Dermis blood vessel endothelial cell (primary cell): ENCODE measurements around the gene CNKSR3. TPM values are rescaled to one million over a fixed set of nuclear protein-coding genes. Genes with fewer than 3 reads are reported as not detected.

ENCODE experiments used
- DNase-seq: peaks from one replicate; pipeline ENCODE4 v3.0.0; 2010
- total RNA-seq: library from RNA; depleted of rRNA; stranded (reverse); fragments of >200 nt; gene quantifications from 2 replicates; pipeline ENCODE4 v1.2.3, GENCODE V29; 2014

The CNKSR3 gene
- total RNA-seq, 1 donor from 2014 or later, result 12.1 TPM

GRCh38 chr6:154478021-154478700 lies 32.3 kb downstream of the CNKSR3 start:
- no peak for DNase-seq

- DNase-seq, result no peak
These were observed 34.0 kb downstream of the CNKSR3 start for GRCh38 chr6:154476494-154476893.

- DNase-seq, result peak; percentile 88
These were observed 35.6 kb downstream of the CNKSR3 start for GRCh38 chr6:154474648-154475428.

DNA sequence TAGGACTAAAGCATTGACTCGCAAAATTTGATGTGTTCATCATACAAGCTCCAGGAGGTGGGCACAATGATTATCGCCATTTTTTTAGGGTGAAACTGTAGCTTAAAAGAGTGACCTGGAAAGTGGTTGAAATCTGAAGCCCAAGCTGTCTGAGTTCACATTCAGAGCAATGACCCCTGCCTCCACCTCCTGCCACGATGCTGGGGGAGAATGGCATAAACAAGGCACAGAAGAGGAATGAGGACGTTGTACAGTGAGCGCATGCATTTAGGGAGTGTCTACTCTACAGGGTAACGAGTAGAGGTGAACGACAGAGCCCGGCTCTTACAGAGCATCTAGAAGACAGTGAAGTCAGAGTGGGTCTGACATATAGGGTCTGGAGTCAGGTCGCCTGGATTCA lies 37.2 kb downstream of the CNKSR3 start:
- DNase-seq, result no peak

DNA sequence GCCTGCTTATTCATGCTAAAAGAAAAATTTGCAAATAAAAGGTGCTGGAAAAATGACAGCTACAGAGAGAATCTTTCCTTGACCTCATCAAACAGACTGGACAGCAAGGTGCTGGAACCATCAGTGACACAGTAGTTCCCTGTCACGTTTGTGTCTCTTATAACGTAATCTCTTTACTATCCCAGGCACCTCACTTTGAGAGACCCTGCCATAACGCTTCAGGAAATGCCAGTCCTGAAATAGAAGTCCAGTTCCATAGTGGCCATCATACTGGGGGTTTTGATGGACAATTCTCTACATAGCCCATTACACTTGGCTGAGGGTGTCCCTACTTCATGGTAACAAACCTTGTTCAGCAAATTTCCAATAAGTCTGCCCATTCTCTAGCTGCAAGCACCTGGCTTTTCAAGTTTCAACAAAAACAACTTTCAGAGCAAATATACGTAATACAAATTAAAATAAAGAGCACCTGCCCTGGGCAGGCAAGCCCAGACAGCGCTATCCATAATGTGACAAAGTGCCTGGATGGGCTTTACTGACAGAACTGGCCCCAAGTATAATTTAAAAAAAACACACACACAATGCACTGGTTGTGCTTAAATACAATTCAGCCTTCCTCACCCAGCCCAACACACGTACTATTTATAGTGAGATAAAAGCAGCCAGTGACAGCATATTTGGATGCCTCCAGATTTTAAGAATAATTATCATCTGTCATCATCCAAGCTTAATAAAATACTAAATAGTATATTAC lies 38.7 kb downstream of the CNKSR3 start:
- no peak for DNase-seq

- no peak for DNase-seq
These were observed 41.1 kb downstream of the CNKSR3 start for GRCh38 chr6:154469306-154469935.

- no peak for DNase-seq
These were observed 41.7 kb downstream of the CNKSR3 start for GRCh38 chr6:154468760-154469159.

GRCh38 chr6:154466971-154467679 lies 43.4 kb downstream of the CNKSR3 start:
- DNase-seq, result no peak

- DNase-seq, result no peak
These were observed 44.3 kb downstream of the CNKSR3 start for GRCh38 chr6:154466139-154466538.

DNA sequence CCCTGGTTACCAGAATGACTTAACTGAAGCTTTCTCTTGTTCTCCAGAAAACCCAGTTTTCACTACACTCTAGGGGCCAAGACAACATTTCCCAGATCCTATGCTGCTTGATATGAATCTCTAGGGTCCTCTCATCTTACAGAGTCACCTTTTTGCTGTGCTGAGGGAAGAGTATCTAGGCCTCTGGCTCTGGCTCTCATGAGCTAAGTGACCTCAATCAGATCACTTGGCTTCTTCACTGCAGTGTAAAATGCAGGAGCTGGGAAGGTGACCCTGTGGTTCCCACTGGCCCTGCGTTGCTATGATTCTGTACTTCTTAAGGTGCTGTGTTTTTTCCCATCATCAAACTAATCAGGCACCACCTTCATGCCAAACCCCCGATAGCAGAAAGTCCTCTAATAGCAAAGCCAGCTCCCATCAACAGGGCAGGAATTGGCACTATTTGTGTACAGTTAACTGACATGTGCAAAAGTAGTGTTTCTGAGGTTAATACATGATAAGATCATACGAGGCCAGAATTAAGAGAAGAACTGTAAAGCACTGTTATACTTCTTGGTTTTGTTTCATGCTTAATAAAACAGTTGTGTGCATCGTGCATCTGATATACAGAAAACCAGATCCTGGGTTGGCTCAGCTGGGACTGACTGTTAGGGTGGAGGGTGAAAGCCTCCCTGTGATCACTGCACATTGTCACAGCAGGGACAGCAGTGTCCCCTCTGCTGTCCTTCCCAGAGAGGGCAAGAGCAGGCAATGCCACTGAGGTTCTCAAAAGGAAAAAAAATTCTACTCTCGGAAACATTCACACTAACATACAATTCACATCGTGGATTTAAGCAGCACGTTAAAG lies 46.7 kb downstream of the CNKSR3 start:
- DNase-seq, result no peak

DNA sequence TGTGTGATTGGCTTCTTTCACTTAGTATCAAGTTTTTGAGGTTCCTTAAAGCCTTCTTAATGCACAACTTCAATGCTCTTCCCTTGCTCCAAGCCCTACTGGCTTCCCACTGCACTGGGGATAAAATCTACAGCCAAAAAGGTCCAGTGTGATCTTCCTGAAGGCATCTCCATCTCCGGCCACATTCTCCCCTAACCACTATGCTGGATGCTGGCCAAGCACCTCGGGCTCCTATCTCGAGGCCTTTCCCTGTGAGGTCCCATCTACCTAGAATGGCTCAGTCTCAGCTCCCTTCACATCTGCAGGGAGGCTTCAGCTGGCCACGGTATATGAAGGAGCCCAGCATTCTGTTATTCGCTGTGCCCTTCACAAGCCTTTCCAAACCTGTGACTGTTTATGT lies 48.1 kb downstream of the CNKSR3 start:
- DNase-seq, result no peak

GRCh38 chr6:154461348-154461747 lies 49.1 kb downstream of the CNKSR3 start:
- no peak for DNase-seq

DNA sequence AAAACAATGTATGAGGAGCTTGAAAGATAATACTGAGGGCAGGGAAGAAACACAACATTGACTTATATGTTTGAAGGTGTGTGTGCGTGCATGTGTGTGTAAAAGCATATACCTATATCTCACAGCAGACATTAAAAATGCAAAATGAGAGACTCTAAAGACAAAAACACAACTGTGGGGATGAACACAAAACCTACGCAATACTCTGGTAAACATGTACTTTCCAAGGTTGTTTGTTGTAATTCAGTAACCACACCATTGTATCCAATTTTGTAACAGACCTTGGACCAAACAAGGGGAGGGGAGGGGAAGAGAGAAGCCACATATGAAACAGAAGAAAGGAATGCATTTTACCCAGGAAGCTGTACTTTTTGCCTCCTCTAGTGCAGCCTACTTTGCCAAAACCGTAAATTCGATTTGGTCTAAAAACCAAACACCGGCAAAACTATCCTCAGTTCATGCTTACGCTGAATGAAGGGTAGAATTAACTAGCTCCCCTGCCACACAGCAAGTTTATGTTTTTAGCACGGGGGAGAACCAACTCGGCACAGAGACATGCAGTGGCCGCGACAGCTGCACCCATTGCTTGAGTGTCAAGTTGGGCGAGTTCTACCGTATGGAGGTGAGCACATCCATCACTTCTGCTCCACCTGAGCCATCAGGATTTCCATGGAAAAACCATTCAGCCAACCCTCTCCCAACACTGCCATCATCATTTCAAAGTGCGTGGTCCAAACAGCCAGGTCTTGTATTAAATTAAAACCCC lies 50.0 kb downstream of the CNKSR3 start:
- no peak for DNase-seq

GRCh38 chr6:154459513-154459912 lies 51.0 kb downstream of the CNKSR3 start:
- no peak for DNase-seq

DNA sequence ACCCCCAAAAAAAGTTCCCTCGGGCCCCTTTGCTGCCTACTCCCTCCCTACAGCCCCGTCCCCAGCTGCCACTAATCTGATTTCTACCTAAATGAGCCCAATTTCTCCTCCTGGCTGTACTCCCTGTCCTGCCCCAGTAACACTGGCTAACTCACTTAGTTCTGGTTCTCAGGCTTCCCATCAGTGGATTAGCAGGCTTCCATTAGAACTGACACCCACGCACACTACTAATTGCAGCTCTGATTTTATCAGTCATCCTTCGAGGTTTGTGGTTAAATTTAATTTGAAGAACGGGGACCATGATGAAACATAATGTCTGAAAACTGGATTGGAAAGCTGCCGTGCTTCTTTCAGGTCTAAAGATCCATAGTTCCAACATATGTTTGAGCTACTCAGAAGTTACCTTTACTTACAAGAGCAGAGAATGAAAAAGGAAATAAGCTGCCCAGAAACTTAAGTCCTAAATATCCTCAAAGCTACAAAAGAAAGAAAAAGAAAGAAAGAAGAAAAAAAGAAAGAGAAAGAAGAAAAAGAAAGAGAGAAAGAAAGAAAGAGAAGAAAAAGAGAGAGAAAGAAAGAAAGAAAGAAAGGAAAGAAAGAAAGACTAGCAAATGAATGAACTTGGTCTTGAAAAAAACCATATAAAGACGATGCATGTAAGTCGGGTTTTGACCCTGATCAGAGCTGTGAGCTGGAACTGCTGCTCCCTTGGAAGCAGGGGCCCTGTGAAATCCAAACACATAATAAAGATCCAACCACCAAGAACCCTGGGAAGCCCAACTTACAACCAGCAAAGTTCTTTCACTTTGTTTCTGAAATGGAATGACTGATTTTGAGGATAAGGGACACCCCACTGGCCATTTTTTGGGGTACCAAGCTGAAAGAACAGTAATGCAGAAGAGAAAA lies 51.7 kb downstream of the CNKSR3 start:
- no peak for DNase-seq

DNA sequence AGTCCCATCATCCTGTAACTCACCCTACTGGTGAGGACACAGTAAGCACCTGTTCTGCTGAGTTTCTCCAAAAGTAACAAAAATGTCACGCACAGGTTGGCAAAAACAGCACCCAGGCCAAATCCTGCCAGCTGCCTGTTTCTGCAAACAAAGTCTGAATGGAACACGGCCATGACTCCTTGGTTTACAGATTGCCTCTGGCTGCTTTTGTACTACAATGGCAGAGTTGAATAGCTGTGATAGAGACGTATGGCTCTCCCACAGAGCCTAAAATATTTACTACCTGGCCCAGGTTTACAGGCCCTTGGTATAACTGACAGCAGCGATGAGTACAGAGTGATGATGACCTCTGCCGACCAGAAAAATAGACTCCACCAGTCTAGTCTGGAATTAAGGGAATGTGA lies 52.6 kb downstream of the CNKSR3 start:
- DNase-seq, result no peak

DNA sequence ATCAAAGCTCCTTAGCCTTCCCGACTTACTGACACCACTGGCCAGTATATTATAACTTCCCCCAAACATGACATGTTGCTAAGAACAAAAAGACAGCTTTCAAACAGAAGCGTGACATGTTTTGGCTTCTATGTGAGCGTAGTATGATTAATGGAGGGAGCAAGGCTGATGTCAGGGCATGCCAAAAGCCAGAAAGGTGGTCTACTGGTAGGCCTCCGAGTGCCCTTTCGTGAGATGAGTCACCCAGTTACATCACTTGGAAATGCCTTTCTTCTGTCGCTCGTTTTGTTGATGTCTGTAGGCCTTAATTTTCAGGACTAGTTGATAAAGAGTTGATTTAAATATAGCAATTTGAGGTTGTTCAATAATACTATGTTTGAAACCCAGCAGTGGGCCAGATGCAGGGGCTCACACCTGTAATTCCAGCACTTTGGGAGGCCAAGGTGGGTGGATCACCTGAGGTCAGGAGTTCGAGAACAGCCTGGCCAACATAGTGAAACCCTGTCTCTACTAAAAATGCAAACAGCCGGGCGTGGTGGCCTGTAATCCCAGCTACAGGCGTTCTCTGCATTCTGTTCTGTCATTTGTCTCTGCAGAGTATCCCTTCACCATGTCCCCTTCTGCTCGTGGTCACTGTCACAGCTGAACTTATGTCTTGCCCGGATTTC lies 53.3 kb downstream of the CNKSR3 start:
- DNase-seq, result no peak

- DNase-seq, result no peak
These were observed 57.2 kb downstream of the CNKSR3 start for GRCh38 chr6:154453329-154453728.

DNA sequence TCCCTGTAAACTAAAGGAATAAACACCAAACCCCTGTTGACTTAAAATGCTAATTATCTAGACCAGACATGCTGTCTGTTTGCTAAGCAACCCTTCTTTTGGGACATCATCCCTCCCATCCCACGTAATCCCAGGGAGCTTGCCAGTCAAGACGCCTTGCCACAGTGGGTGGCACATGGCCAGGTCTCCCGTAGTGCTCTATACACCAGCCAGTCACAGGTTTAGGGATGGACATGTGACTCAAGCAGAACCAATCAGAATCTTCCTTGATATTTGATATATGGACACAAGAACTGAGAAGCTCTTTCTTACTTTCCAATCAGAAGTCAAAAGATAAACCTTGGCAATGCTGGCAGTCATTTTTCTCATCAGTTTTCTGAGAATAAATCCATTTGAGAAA lies 60.0 kb downstream of the CNKSR3 start:
- no peak for DNase-seq
